DOHH2 (cell line): ENCODE measurements around the gene ARHGEF4.

Source experiments
- H3F3A ChIP-seq: fragments of 200-600 bp; sonication (generic), shearing (Covaris generic); 2 replicates; pipeline ENCODE4 v1.6.0; 2016; ENCODE audit warnings: antibody characterized with exemption, mild to moderate bottlenecking; ENCODE audit not compliant: control insufficient read depth, insufficient read depth
- H3K27ac ChIP-seq: fragments of 200-600 bp; sonication (generic); 2 replicates; pipeline ENCODE4 v1.5.1; 2014; ENCODE audit warnings: low read depth, mild to moderate bottlenecking, low read length, moderate library complexity
- H3K27me3 ChIP-seq: fragments of 200-600 bp; sonication (generic); 2 replicates; pipeline ENCODE4 v1.6.1; 2014; ENCODE audit warnings: mild to moderate bottlenecking, low read length, mixed read lengths; ENCODE audit not compliant: control insufficient read depth
- H3K36me3 ChIP-seq: fragments of 200-600 bp; sonication (generic); 2 replicates; pipeline ENCODE4 v1.6.1; 2014; ENCODE audit warnings: mild to moderate bottlenecking, low read length, moderate library complexity, mixed read lengths; ENCODE audit not compliant: control insufficient read depth
- H3K4me1 ChIP-seq: fragments of 200-600 bp; sonication (generic); 2 replicates; pipeline ENCODE4 v1.6.1; 2014; ENCODE audit warnings: mild to moderate bottlenecking, low read length, mixed read lengths; ENCODE audit not compliant: control insufficient read depth
- H3K4me2 ChIP-seq: fragments of 200-600 bp; sonication (generic); 2 replicates; pipeline ENCODE4 v1.6.0; 2014; ENCODE audit warnings: mild to moderate bottlenecking, low read length, moderate library complexity
- H3K4me3 ChIP-seq: fragments of 200-600 bp; sonication (generic); 2 replicates; pipeline ENCODE4 v1.5.1; 2014; ENCODE audit warnings: mild to moderate bottlenecking, low read length, mixed read lengths
- H3K79me2 ChIP-seq: fragments of 200-600 bp; sonication (generic); 2 replicates; pipeline ENCODE4 v1.6.1; 2014; ENCODE audit warnings: mild to moderate bottlenecking, low read length, mixed read lengths; ENCODE audit not compliant: control insufficient read depth
- H3K9me2 ChIP-seq: fragments of 200-600 bp; sonication (generic); replicated peaks from 2 replicates; pipeline ENCODE4 v1.6.1; 2014; ENCODE audit warnings: mild to moderate bottlenecking, low read length, mixed read lengths; ENCODE audit not compliant: control insufficient read depth
- H3K9me3 ChIP-seq: fragments of 200-600 bp; sonication (generic); 2 replicates; pipeline ENCODE4 v1.6.1; 2014; ENCODE audit warnings: antibody characterized with exemption, low read length, mixed read lengths; ENCODE audit not compliant: control insufficient read depth, insufficient read depth
- H4K20me1 ChIP-seq: fragments of 200-600 bp; sonication (generic); 2 replicates; pipeline ENCODE4 v1.6.0; 2014; ENCODE audit warnings: low read depth, mild to moderate bottlenecking, antibody characterized with exemption, low read length, moderate library complexity; ENCODE audit not compliant: control insufficient read depth, insufficient read depth
- CTCF ChIP-seq: fragments of 200-600 bp; sonication (generic); IDR thresholded peaks from one replicate; pipeline ENCODE4 v1.5.1; 2014; ENCODE audit warnings: antibody characterized with exemption, mild to moderate bottlenecking, low read depth, low read length; ENCODE audit not compliant: poor library complexity, severe bottlenecking
- EZH2phosphoT487 ChIP-seq: fragments of 200-600 bp; sonication (generic); IDR thresholded peaks from 2 replicates; pipeline ENCODE4 v1.6.1; 2017; ENCODE audit warnings: borderline replicate concordance, mild to moderate bottlenecking, antibody characterized with exemption, low read length, moderate library complexity, mixed read lengths

Gene ARHGEF4

GRCh38 chr2:130913891-130914290 lies 77.2 kb downstream of the ARHGEF4 start:
- Histone ChIP-seq H3K4me2 (no peak overlapping the region), H3K36me3 (no peaks in the 10 kb centered on the region), H3F3A (no peaks in the 10 kb centered on the region), H3K27me3 (no peaks in the 10 kb centered on the region), H3K9me3 (no peaks in the 10 kb centered on the region), H3K79me2 (no peaks in the 10 kb centered on the region), H4K20me1 (no peaks in the 10 kb centered on the region), H3K9me2 (no peaks in the 10 kb centered on the region), H3K4me1 (no peaks in the 10 kb centered on the region), H3K27ac (no peak overlapping the region), H3K4me3 (no peak overlapping the region)
- TF ChIP-seq EZH2phosphoT487: no peak
- TF ChIP-seq CTCF: no peak

GRCh38 chr2:130915149-130915548 lies 78.4 kb downstream of the ARHGEF4 start:
- Histone ChIP-seq H3K27me3 (no peaks in the 10 kb centered on the region), H3K36me3 (no peaks in the 10 kb centered on the region), H3K4me2 (no peak overlapping the region), H3F3A (no peaks in the 10 kb centered on the region), H4K20me1 (no peaks in the 10 kb centered on the region), H3K27ac (no peak overlapping the region), H3K9me3 (no peaks in the 10 kb centered on the region), H3K9me2 (no peaks in the 10 kb centered on the region), H3K79me2 (no peaks in the 10 kb centered on the region), H3K4me1 (no peaks in the 10 kb centered on the region), H3K4me3 (no peak overlapping the region)
- TF ChIP-seq CTCF (no peak), EZH2phosphoT487 (no peak)

- Histone ChIP-seq H3K9me3 (no peaks in the 10 kb centered on the region), H3K4me1 (no peaks in the 10 kb centered on the region), H3K36me3 (no peaks in the 10 kb centered on the region), H4K20me1 (no peaks in the 10 kb centered on the region), H3K4me3 (no peak overlapping the region), H3K79me2 (no peaks in the 10 kb centered on the region), H3F3A (no peaks in the 10 kb centered on the region), H3K27ac (no peak overlapping the region), H3K9me2 (no peaks in the 10 kb centered on the region), H3K4me2 (no peak overlapping the region), H3K27me3 (no peaks in the 10 kb centered on the region)
- TF ChIP-seq EZH2phosphoT487: no peak
- TF ChIP-seq CTCF: no peak
Measured at GRCh38 chr2:130915595-130916437, 79.1 kb downstream of the ARHGEF4 start.
